GM19043 (cell line): ENCODE measurements around the gene ZSCAN5C.
"Not testable (repeated sequence)": the region's sequence is repeated elsewhere in the genome, so short reads cannot be mapped to it uniquely, and the experiment has no call there.

Experiments used
- ATAC-seq: cut with Tn5 transposase; IDR thresholded peaks from one replicate; pipeline ENCODE4 v1.9.1; 2021; ENCODE audit warnings: low read depth; ENCODE audit not compliant: unreplicated experiment

ZSCAN5C gene

GRCh38 chr19:56201973-56202372 lies at the start of gene ZSCAN5C:
ZSCAN5C (plus strand) TSS chr19:56202273; CDS start chr19:56205914, 3,641 bp downstream.
- no peak for ATAC-seq

GRCh38 chr19:56152644-56153043 lies 49.4 kb upstream of the ZSCAN5C start:
- no peak for ATAC-seq

- no peak for ATAC-seq
Measured at GRCh38 chr19:56153507-56153906, 48.6 kb upstream of the ZSCAN5C start.

- ATAC-seq: no peak
Measured at GRCh38 chr19:56155124-56155687, 46.9 kb upstream of the ZSCAN5C start.

- no peak for ATAC-seq
Measured at GRCh38 chr19:56156768-56157167, 45.3 kb upstream of the ZSCAN5C start.

- ATAC-seq: no peak
Measured at GRCh38 chr19:56158170-56158757, 43.8 kb upstream of the ZSCAN5C start.

GRCh38 chr19:56159009-56159559 lies 43.0 kb upstream of the ZSCAN5C start:
- ATAC-seq: no peak

- no peak for ATAC-seq
Measured at GRCh38 chr19:56159622-56160271, 42.3 kb upstream of the ZSCAN5C start.

- no peak for ATAC-seq
Measured at GRCh38 chr19:56161534-56161933, 40.5 kb upstream of the ZSCAN5C start.

GRCh38 chr19:56162258-56162657 lies 39.8 kb upstream of the ZSCAN5C start:
- ATAC-seq: no peak

- no peak for ATAC-seq
Measured at GRCh38 chr19:56163097-56163496, 39.0 kb upstream of the ZSCAN5C start.

- ATAC-seq: no peak
Measured at GRCh38 chr19:56167064-56167578, 35.0 kb upstream of the ZSCAN5C start.

GRCh38 chr19:56170261-56170660 lies 31.8 kb upstream of the ZSCAN5C start:
- no peak for ATAC-seq

- no peak for ATAC-seq
Measured at GRCh38 chr19:56174086-56174485, 28.0 kb upstream of the ZSCAN5C start.

- ATAC-seq: no peak
Measured at GRCh38 chr19:56174550-56174949, 27.5 kb upstream of the ZSCAN5C start.

GRCh38 chr19:56175861-56176307 lies 26.2 kb upstream of the ZSCAN5C start, which contains the start of gene GALP:
GALP (plus strand) TSS chr19:56176008; CDS start chr19:56177109, 1,101 bp downstream.
- not testable (repeated sequence) for ATAC-seq

GRCh38 chr19:56176310-56176709 lies 25.8 kb upstream of the ZSCAN5C start:
- ATAC-seq: not testable (repeated sequence)

- ATAC-seq: no peak
Measured at GRCh38 chr19:56176881-56177280, 25.2 kb upstream of the ZSCAN5C start.

- no peak for ATAC-seq
Measured at GRCh38 chr19:56177564-56178243, 24.4 kb upstream of the ZSCAN5C start.

GRCh38 chr19:56189785-56190184 lies 12.3 kb upstream of the ZSCAN5C start:
- ATAC-seq: no peak

GRCh38 chr19:56191115-56191514 lies 11.0 kb upstream of the ZSCAN5C start:
- ATAC-seq: no peak
